NK-92 (cell line): ENCODE results near the gene RCOR2.

Experiments
- DNase-seq: peaks from one replicate; lab custom pipeline; 2025; ENCODE audit not compliant: unreplicated experiment; lab: John Stamatoyannopoulos, UW

RCOR2 gene

DNA sequence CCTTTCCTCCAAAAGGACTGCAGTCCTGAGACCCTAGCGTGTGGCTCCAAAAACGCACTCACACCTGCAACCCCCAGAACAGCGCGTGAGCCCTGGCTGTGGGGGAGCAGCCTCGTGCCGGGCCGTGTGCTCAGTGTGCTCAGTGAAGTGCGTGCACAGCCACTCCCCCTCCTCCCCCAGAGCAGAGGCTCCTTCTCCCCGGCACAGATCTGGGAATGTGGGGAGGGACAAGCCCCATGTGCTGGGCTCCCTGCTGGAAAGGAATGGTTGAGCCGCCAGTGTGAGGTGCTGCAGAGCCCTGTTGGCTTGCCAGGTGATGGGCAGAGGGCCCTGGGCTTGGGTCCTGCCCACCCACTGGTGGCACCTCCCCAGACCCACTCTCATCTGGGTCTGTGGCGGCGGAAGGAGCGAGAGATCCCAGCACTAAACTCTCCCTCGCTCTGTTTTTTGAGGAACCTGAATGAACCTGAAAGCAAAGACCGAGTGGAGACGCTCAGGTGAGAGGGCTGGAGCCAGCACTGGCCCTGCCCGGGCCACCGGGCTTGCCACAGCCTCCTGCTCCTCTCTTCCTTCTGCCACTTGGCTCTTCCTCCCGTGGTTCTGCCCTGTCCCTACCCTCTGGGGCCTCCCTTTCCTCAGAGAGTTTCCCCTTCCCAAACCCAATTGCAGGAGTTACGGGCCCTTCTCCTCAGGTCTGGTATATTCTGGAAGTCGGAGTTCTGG, 9.0 kb downstream of the RCOR2 start:
- DNase-seq = no peak

GRCh38 chr11:63907063-63907462, 9.9 kb downstream of the RCOR2 start:
- DNase-seq = no peak

- no peak for DNase-seq
Observed at GRCh38 chr11:63906585-63906984, 10.4 kb downstream of the RCOR2 start.

DNA sequence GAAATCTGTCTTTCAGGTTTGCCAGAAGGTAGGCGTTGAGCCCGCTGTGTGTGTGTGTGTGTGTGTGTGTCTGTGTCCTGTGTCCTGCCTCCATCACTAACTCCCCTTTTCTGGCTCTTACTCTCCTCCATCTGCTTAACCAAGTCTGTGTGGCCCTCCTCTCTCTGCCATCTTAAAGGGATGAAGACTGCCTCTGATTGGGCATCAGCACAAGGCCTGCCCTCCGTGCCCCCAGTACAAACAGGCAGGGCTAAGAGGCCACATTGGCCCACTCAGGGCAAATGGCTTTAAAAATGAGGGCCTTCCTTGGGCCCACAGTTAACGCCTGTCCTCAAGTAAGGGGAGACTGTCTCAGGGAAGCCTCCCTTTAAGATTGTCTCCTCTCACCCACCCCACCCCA, 10.9 kb downstream of the RCOR2 start:
- DNase-seq = no peak

GRCh38 chr11:63905179-63905578, 11.8 kb downstream of the RCOR2 start:
- DNase-seq = no peak

GRCh38 chr11:63904743-63905142, 12.2 kb downstream of the RCOR2 start:
- no peak for DNase-seq

GRCh38 chr11:63903884-63904283, 13.1 kb downstream of the RCOR2 start:
- no peak for DNase-seq

GRCh38 chr11:63901660-63902059, 15.3 kb downstream of the RCOR2 start:
- DNase-seq = no peak

- DNase-seq = no peak
Observed at GRCh38 chr11:63897459-63898146, 19.4 kb downstream of the RCOR2 start.

DNA sequence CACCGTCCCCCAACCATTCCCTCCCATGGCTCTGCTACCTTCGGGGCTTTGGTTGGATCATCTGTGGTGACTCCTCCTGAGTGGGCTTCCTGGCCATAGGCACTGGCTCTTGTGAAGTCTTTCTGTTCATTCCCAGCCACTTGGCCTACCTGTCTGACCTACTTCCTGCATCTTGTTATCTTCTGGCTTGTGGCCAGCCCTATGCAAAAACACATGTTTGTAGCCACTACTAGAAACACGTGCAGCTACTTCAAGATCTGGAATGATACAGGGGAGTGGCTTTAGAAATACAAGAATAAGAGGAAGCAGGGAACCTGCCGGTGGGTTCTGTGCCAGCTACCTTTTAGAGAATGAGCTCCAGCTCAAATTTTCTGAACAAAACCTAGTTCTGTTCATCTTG, 20.9 kb downstream of the RCOR2 start:
- DNase-seq = no peak

- DNase-seq = no peak
Observed at GRCh38 chr11:63893355-63893754, 23.6 kb downstream of the RCOR2 start.

DNA sequence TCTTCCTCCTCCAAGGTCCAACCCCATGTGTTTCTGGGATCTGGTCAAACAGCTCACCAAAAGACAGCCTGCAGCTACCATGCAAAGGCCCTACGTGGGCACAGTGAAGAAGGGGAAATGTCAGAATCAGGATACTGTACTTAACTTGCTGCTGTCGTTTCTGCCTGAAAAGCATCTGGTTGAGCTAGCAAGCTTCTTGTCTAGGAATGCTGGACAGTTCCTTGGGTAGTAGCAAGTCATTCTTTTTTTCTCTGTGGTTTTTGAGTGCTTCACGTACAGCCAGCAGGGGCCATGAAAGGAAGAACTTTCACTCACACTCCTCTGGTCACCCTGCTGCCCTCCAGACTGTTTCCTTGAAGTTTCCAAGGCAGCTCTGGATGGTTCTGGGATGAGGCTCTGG, 24.7 kb downstream of the RCOR2 start:
- no peak for DNase-seq

DNA sequence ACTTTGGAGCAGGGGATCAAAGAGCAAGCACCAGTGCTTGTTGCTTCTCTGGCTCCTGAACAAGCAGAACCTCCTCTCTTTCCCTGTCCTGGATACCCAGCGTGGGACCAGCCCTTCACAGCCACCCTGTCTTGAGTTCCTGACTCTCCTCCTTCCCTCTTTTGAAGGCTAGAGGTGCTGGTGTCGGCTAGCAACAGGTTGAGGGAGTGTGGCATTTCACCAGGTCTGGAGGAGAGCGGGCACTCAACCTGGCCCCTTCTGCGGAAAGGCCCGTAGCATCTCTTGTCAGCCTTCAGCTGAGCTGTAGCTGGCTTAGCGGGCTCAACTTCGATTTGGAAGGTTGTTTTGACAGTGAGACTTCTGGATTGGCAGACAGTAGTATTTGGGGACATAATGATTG, 26.6 kb downstream of the RCOR2 start:
- no peak for DNase-seq

DNA sequence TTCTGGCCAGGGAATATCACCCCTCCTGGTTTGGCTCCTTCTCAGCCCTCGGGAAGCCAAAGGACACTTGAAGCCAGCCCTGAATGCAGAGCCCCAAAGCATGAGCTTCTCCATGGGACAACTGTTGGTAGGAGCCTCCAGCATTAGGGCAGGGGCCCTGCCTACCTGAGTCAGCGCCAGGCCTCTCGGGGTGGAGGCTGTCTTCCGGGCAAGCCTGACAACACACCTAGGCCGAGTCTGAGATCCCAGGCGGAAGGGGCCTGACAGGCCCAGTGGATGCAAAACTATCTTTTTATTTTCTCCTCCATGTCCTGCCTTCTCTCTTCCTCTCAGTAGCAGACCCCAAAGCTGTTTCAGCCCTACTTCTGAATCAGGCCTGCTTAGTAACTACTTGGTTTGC, 27.6 kb downstream of the RCOR2 start:
- DNase-seq = no peak

DNA sequence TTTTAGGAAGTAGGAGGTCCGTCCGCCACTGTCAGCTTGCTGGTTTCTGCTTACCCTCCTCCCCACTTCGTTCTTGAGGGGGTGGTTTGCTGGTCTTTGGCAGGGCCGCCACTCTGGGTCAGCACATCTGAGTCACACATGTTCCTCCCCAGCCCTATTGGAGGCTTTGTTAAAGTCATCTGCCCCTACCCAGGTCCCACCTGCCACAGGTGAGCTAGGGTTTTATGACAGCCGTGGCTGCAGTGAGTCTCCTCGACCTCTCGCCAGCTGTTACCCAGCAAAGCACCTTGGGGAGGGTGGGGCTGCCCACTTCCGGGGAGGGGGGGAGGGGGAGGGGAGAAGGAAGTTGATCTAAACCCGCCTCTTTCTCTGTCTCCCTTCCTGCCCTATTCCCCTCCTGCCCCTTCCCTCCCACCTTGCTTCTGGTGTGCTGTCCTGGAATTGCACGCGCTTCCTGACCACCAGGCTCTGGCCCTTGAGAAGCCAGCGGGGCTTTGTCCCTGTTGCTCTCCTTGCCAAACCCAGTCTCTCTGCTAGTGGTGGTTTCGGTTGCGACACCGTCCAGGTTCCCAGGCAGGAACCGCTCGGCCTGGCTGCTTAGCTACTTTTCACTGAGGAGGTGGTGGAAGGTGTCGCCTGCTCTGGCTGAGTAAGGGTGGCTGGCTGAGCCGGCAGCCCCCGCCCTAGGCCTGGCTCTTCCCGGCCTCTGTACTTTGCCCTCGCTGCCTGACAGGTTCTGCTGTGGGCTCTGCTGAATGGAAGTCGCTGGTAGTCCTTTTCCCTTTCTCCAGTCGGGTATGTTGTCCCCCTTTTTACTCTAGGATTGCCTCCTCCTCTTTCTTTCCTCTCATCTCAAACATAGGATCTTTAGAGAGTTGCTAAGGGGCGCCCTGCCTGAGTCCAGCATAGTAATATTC, 28.5 kb downstream of the RCOR2 start:
- DNase-seq = no peak

DNA sequence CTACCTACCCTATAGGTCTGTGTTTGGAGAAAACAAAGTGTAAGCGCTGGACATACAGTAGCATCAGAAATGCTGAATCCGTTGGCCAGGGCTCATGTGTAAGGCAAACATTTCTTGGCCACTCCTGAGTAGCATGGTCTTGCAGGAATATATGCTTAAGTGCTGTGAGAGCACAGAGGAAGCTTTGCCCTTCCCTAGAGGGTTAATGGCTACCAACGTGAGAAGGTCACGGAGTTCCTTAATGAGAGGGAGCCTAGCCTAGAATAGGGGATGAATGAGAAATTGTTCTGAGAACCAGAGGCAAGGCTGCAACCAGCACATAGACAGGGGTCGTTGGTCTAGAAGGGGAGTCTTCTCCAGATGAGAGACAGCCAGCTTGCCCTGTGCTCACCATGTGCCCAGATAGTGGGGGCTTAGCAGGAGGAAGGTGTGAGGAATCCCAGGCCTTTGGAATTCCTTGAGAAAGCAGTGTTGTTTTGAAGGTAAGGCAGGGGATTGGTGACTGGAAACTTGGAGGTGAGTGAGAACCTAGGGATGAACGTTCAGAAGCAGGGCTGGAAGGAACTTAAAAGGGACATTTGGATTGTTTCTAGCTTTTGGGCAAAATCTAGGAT, 29.5 kb downstream of the RCOR2 start:
- no peak for DNase-seq

DNA sequence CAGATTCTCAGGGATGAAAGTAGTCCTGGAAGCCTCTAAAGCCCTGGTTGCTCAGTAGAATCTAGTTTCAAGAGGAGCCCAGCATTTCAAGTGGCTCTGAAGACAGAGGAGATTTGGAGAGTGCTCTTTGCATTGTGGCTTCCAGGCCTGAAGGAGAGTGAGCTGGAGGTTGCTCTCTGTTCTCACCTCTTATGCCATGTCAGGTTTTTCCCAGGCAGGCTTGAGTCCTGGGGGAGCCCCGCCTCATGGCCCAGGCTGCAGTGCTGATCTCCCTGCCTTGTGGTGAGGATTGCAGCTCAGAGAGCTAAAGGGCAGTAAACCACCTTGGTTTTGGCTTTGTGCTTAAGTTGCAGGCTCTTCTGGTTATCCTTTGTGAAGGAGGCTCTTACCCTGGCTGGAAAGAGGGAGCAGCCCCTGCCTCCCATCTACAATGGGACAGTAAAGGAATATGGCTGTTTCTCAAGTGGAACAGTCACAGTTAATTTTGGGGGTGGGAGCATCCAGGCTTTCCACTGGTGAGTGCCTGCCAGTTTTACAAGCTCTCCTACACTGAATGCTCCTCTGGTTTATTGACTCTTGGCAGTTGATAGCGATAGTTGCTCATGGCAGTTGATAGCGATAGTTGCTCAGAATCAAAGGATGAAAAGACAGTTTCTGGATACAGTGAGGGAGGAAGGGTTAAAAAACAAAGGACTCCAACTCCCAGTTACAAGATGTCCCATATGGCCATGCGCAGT, 32.6 kb downstream of the RCOR2 start:
- DNase-seq = no peak

- no peak for DNase-seq
Observed at GRCh38 chr11:63883791-63884190, 33.2 kb downstream of the RCOR2 start.

GRCh38 chr11:63882555-63883242, 34.3 kb downstream of the RCOR2 start:
- no peak for DNase-seq

GRCh38 chr11:63880403-63880790, 36.6 kb downstream of the RCOR2 start:
- no peak for DNase-seq
